Osteocyte (in vitro differentiated cells): ENCODE measurements around the gene TRDN. TPM values are rescaled to one million over a fixed set of nuclear protein-coding genes. Genes with fewer than 3 reads are reported as not detected.

ENCODE experiments used
- DNase-seq: peaks from one replicate; pipeline ENCODE4 v3.0.0; 2021; ENCODE audit warnings: mixed read lengths; ENCODE audit not compliant: unreplicated experiment; ENCODE audit errors: extremely low spot score
- H3K27ac Mint-ChIP-seq: one replicate; pipeline ENCODE4 v1.8.0; 2021; ENCODE audit warnings: mild to moderate bottlenecking, mixed read lengths; ENCODE audit not compliant: unreplicated experiment
- H3K27me3 Mint-ChIP-seq: one replicate; pipeline ENCODE4 v1.8.0; 2021; ENCODE audit warnings: mixed read lengths; ENCODE audit not compliant: unreplicated experiment
- H3K36me3 Mint-ChIP-seq: one replicate; pipeline ENCODE4 v1.8.0; 2021; ENCODE audit warnings: mixed read lengths; ENCODE audit not compliant: unreplicated experiment
- H3K4me1 Mint-ChIP-seq: one replicate; pipeline ENCODE4 v1.8.0; 2021; ENCODE audit warnings: mixed read lengths; ENCODE audit not compliant: unreplicated experiment
- H3K4me3 Mint-ChIP-seq: one replicate; pipeline ENCODE4 v1.8.0; 2021; ENCODE audit warnings: mild to moderate bottlenecking, moderate library complexity, mixed read lengths; ENCODE audit not compliant: unreplicated experiment
- H3K9me3 Mint-ChIP-seq: one replicate; pipeline ENCODE4 v1.8.0; 2021; ENCODE audit warnings: mixed read lengths; ENCODE audit not compliant: unreplicated experiment
- total RNA-seq: library from RNA; stranded (reverse); gene quantifications from 2 replicates; pipeline ENCODE4 v1.2.1, GENCODE V29; 2021
- TF ChIP-seq, protein P1 (sequence below): fragments of 200-600 bp; sonication (generic); IDR thresholded peaks from 2 replicates; pipeline ENCODE4 v1.5.0; 2021; ENCODE audit warnings: antibody characterized with exemption, mild to moderate bottlenecking, moderate library complexity

The TRDN gene
- total RNA-seq, 1 donor from 2014 or later, result not detected

DNA sequence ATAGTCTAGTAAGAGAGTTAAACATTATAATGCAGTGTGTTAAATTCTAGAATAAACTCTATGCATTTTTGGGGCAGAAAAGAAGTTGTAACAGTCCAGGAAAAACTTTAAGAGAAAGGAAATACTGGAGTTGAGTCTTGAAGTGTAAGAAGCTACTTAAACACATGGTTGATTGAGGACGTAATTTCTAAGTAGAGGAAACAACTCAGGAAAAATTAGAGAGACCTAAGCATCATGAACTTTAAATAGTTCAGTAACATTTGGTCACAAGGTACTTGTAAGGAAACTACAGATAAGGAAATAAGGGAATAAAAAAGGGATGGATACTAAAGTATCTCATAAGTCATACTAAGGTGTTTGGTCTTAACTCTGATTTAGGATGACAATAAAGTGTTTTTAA is 4.7 kb upstream of the TRDN start:
- DNase-seq, result no peak
- peaks cover 30% of the 10 kb centered on the region for H3K27me3 Mint-ChIP-seq
- no peak overlapping the region for H3K4me3 Mint-ChIP-seq
- no peaks in the 10 kb centered on the region for H3K36me3 Mint-ChIP-seq
- no peaks in the 10 kb centered on the region for H3K4me1 Mint-ChIP-seq
- TF ChIP-seq, protein P1, sequence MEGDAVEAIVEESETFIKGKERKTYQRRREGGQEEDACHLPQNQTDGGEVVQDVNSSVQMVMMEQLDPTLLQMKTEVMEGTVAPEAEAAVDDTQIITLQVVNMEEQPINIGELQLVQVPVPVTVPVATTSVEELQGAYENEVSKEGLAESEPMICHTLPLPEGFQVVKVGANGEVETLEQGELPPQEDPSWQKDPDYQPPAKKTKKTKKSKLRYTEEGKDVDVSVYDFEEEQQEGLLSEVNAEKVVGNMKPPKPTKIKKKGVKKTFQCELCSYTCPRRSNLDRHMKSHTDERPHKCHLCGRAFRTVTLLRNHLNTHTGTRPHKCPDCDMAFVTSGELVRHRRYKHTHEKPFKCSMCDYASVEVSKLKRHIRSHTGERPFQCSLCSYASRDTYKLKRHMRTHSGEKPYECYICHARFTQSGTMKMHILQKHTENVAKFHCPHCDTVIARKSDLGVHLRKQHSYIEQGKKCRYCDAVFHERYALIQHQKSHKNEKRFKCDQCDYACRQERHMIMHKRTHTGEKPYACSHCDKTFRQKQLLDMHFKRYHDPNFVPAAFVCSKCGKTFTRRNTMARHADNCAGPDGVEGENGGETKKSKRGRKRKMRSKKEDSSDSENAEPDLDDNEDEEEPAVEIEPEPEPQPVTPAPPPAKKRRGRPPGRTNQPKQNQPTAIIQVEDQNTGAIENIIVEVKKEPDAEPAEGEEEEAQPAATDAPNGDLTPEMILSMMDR, result no peak
- peaks cover under 1% of the 10 kb centered on the region for H3K9me3 Mint-ChIP-seq
- H3K27ac Mint-ChIP-seq, result no peak overlapping the region

DNA sequence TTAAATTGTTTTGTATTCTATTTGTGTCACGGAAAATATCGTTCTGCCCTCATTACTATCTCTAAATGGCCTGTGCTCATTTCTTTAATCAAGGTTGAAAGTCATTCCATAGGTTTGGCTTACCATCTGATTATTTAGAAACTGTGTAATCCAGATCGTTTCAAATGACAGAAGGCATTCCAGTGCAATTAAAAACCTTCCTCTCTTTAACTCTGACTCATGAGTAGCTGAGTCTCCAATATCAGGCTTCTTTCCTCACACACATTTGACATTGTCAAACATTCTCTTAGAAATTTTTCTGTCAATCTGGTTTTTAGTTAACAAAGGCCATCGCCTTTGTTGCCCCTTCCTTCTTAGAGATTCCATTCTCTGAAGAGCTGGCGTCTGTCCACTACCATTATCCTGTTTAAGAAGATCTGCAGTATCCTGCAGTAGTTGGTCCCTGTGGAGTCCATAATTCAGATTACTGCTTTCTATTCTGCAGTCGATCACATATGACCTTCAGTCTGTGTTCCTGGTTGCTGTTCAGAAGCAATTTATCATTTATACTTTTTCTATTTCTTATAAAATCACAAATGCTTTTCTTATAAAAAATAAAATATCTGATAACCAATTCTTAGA is 3.9 kb upstream of the TRDN start:
- peaks cover 33% of the 10 kb centered on the region for H3K27me3 Mint-ChIP-seq
- no peaks in the 10 kb centered on the region for H3K36me3 Mint-ChIP-seq
- TF ChIP-seq, protein P1, result no peak
- H3K27ac Mint-ChIP-seq, result no peak overlapping the region
- DNase-seq, result no peak
- H3K9me3 Mint-ChIP-seq, result no peaks in the 10 kb centered on the region
- H3K4me1 Mint-ChIP-seq, result no peaks in the 10 kb centered on the region
- H3K4me3 Mint-ChIP-seq, result no peak overlapping the region

DNA sequence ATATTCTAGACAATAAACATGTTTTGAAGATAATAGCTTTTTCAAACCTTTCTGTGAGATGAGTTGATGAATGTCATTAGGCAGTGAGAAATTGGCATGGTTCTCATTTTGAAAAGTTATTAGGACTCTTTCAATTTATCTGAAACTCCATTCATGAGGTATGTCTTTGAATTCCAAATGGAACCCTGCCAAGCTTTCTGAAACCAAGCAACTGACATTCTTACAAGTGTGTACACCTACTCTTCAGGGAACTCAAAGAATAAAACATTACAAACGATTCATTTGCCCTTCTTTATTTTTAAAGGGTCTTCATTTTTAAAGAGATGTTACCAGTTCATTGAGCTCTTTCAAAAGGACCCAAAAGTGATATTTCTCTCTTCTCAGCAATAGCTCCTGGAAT is 2.1 kb upstream of the TRDN start:
- Mint-ChIP-seq H3K36me3 (no peaks in the 10 kb centered on the region), H3K4me1 (no peaks in the 10 kb centered on the region), H3K4me3 (no peak overlapping the region), H3K9me3 (no peaks in the 10 kb centered on the region), H3K27ac (no peak overlapping the region), H3K27me3 (peaks cover 36% of the 10 kb centered on the region)
- TF ChIP-seq, protein P1, result no peak
- DNase-seq, result no peak

DNA sequence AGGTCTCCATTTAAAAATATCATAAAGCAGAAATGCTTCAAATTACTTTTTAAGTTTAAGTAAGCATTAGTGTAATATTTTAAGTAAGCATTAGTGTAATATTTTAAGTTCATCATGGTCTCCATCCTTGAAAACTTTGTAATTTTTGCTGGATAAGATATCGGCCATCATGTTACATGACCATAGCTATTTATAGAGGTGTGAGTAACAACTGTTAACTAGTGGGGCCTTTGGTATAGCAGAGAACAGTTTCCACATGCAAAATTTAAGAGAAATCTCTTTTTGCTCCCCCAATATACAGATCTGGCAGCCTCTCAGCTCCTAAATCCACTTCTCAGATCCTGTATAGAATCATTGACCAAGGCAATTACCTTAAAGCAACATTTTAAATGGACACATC is 468 bp downstream of the TRDN start:
- TF ChIP-seq, protein P1, result no peak
- Mint-ChIP-seq H3K27me3 (peaks cover 40% of the 10 kb centered on the region), H3K4me1 (no peaks in the 10 kb centered on the region), H3K9me3 (no peaks in the 10 kb centered on the region), H3K27ac (no peak overlapping the region), H3K36me3 (no peaks in the 10 kb centered on the region), H3K4me3 (no peak overlapping the region)
- DNase-seq, result no peak

DNA sequence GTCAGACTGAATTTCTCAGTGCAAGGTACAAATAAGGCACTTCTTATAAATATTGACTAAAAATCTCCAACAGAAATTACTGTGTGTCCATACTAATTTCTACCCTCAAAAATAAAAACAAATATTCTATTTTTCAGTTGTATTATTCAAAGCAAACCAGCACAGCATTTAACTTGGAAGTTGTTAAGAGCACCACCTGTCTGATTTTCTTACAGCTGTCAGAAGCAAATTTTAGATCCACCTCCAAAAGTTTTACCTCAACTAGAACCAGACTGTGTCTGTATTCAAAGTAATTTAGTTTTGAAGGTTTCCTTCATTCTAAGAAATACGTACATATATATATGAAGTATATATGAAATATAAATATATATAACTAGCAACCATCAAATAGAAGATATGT is 1.2 kb downstream of the TRDN start:
- Mint-ChIP-seq H3K4me1 (no peaks in the 10 kb centered on the region), H3K27me3 (peaks cover 36% of the 10 kb centered on the region), H3K36me3 (no peaks in the 10 kb centered on the region), H3K9me3 (no peaks in the 10 kb centered on the region), H3K4me3 (no peak overlapping the region), H3K27ac (no peak overlapping the region)
- DNase-seq, result no peak
- TF ChIP-seq, protein P1, result no peak
